Neural progenitor cell (in vitro differentiated cells): ENCODE data around the gene IER5L. TPM values are rescaled to one million over a fixed set of nuclear protein-coding genes. Genes with fewer than 3 reads are reported as not detected.

Experiments
- DNase-seq: peaks from one replicate; pipeline ENCODE4 v3.0.0-alpha.2; 2016; ENCODE audit warnings: low spot score
- H2AFZ ChIP-seq: fragments of 200-600 bp; sonication (generic); replicated peaks from 2 replicates; pipeline ENCODE4 v1.6.1; 2016; ENCODE audit warnings: antibody characterized with exemption
- H3F3A ChIP-seq: fragments of 200-600 bp; sonication (generic); 2 replicates; pipeline ENCODE4 v1.6.1; 2016; ENCODE audit warnings: antibody characterized with exemption, low read depth
- H3K27ac ChIP-seq: fragments of 200-600 bp; sonication (generic); 2 replicates; pipeline ENCODE4 v1.5.1; 2016; ENCODE audit warnings: mild to moderate bottlenecking
- H3K27me3 ChIP-seq: fragments of 200-600 bp; sonication (generic); 2 replicates; pipeline ENCODE4 v1.6.1; 2016; ENCODE audit warnings: mild to moderate bottlenecking, moderate library complexity
- H3K36me3 ChIP-seq: fragments of 200-600 bp; sonication (generic); 2 replicates; pipeline ENCODE4 v1.5.1; 2016
- H3K4me1 ChIP-seq: fragments of 200-600 bp; sonication (generic); 2 replicates; pipeline ENCODE4 v1.6.1; 2016; ENCODE audit warnings: mixed run types
- H3K4me2 ChIP-seq: fragments of 200-600 bp; sonication (generic); 2 replicates; pipeline ENCODE4 v1.6.1; 2016
- H3K4me3 ChIP-seq: fragments of 200-600 bp; sonication (generic); 2 replicates; pipeline ENCODE4 v1.5.1; 2016
- H3K79me2 ChIP-seq: fragments of 200-600 bp; sonication (generic); 2 replicates; pipeline ENCODE4 v1.6.1; 2016; ENCODE audit warnings: low read depth
- H3K9ac ChIP-seq: fragments of 200-600 bp; sonication (generic); 2 replicates; pipeline ENCODE4 v1.6.1; 2016
- H3K9me3 ChIP-seq: fragments of 200-600 bp; sonication (generic); 2 replicates; pipeline ENCODE4 v1.5.1; 2016; ENCODE audit warnings: low read depth
- H4K20me1 ChIP-seq: fragments of 200-600 bp; sonication (generic); 2 replicates; pipeline ENCODE4 v1.6.1; 2016; ENCODE audit warnings: low read depth
- H3K27ac Mint-ChIP-seq: 3 replicates; pipeline ENCODE4 v1.8.0; 2021; ENCODE audit warnings: mixed read lengths
- H3K27me3 Mint-ChIP-seq: 2 replicates; pipeline ENCODE4 v1.8.0; 2022; ENCODE audit warnings: low read depth, mild to moderate bottlenecking, inconsistent platforms, moderate library complexity, mixed read lengths; ENCODE audit not compliant: insufficient read depth
- H3K36me3 Mint-ChIP-seq: 3 replicates; pipeline ENCODE4 v1.8.0; 2021; ENCODE audit warnings: mixed read lengths
- H3K4me1 Mint-ChIP-seq: 3 replicates; pipeline ENCODE4 v1.8.0; 2021; ENCODE audit warnings: mixed read lengths
- H3K4me3 Mint-ChIP-seq: 3 replicates; pipeline ENCODE4 v1.8.0; 2021; ENCODE audit warnings: mild to moderate bottlenecking, moderate library complexity, mixed read lengths
- H3K9me3 Mint-ChIP-seq: 3 replicates; pipeline ENCODE4 v1.8.0; 2020; ENCODE audit warnings: mixed read lengths
- EZH2 ChIP-seq: fragments of 200-600 bp; sonication (generic); IDR thresholded peaks from 2 replicates; pipeline ENCODE4 v1.6.1; 2017; ENCODE audit warnings: antibody characterized with exemption, mild to moderate bottlenecking, moderate library complexity
- EZH2phosphoT487 ChIP-seq: fragments of 200-600 bp; sonication (generic); IDR thresholded peaks from 2 replicates; pipeline ENCODE4 v1.6.1; 2017; ENCODE audit warnings: antibody characterized with exemption
- total RNA-seq: library from RNA; depleted of rRNA; stranded (reverse); fragments of >200 nt; gene quantifications from 2 replicates; pipeline ENCODE4 v1.2.3, GENCODE V29; 2015; ENCODE audit warnings: low replicate concordance
- TF ChIP-seq, protein P1 (sequence below): fragments of 200-600 bp; sonication (generic); IDR thresholded peaks from 2 replicates; pipeline ENCODE4 v1.5.1; 2017; ENCODE audit warnings: antibody characterized with exemption, mild to moderate bottlenecking

Gene IER5L
- total RNA-seq, 1 donor from 2014 or later: 12.2 TPM

DNA sequence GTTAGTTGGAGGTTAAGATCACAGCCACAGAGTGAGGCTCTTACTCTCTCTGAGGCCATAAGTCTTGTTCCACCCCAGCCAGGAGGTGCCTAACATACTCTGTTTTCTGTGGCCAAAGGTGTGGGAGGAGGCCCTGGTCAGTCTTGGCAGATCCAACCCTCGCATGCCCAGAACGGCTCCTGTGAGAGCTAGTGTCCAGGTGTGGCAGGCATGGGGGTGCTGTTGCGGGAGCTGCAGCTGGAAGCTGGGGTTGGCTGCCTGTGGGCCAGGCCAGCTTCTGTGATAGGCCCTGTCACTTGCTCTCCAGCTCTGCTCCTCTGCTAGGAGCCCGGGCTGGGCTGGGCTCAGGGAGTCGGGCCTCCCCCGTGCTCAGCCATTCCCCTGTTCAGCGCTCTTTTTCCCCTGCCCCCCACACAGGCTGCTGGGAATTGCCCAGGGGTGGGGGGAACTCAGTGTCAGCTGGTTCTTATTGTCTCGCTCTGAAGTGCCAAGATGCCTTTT lies 31.6 kb downstream of the IER5L start:
- Histone ChIP-seq H3K79me2 (peaks cover 25% of the 10 kb centered on the region), H3K36me3 (no peaks in the 10 kb centered on the region), H3K9me3 (no peaks in the 10 kb centered on the region), H3F3A (peaks cover 16% of the 10 kb centered on the region), H4K20me1 (peaks cover 24% of the 10 kb centered on the region), H3K27me3 (no peaks in the 10 kb centered on the region), H3K4me1 (peaks cover 34% of the 10 kb centered on the region), H2AFZ (no peak overlapping the region), H3K4me2 (no peak overlapping the region), H3K27ac (peak overlapping the region; percentile 19), H3K4me3 (no peak overlapping the region), H3K9ac (no peak overlapping the region)
- peaks cover 50% of the 10 kb centered on the region for H3K4me1 Mint-ChIP-seq
- peak overlapping the region; percentile 89 for H3K27ac Mint-ChIP-seq
- no peak for DNase-seq
- peaks cover 17% of the 10 kb centered on the region for H3K36me3 Mint-ChIP-seq
- H3K9me3 Mint-ChIP-seq: no peaks in the 10 kb centered on the region
- H3K4me3 Mint-ChIP-seq: no peak overlapping the region
- TF ChIP-seq EZH2 (no peak), EZH2phosphoT487 (no peak)
- TF ChIP-seq, protein P1, sequence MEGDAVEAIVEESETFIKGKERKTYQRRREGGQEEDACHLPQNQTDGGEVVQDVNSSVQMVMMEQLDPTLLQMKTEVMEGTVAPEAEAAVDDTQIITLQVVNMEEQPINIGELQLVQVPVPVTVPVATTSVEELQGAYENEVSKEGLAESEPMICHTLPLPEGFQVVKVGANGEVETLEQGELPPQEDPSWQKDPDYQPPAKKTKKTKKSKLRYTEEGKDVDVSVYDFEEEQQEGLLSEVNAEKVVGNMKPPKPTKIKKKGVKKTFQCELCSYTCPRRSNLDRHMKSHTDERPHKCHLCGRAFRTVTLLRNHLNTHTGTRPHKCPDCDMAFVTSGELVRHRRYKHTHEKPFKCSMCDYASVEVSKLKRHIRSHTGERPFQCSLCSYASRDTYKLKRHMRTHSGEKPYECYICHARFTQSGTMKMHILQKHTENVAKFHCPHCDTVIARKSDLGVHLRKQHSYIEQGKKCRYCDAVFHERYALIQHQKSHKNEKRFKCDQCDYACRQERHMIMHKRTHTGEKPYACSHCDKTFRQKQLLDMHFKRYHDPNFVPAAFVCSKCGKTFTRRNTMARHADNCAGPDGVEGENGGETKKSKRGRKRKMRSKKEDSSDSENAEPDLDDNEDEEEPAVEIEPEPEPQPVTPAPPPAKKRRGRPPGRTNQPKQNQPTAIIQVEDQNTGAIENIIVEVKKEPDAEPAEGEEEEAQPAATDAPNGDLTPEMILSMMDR: no peak
- peaks cover 14% of the 10 kb centered on the region for H3K27me3 Mint-ChIP-seq

DNA sequence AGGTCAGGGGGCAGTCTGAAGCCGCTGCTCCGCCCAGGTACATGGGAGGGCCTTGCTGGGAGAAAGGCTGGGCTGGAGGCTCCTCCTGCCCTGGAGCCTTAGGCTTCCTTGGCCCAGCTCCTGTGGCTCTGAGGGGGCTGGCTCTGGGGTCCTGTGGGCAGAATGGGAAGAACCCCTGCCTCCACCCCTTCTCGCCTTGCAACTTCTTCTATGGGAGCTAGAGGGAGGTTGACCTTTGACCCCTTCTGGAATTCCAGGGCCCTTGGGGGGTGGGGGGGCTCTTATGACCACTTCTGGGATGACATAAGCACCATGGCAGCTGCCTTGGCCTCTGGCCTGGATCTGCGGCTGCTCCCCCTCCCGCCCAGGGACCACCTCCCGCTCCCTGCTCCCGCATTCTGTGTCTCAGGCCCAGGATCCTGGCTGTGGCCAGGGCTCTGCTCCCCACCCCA lies 32.2 kb downstream of the IER5L start:
- H3K27me3 ChIP-seq: no peaks in the 10 kb centered on the region
- no peak overlapping the region for H3K9ac ChIP-seq
- H3K36me3 ChIP-seq: no peaks in the 10 kb centered on the region
- Mint-ChIP-seq H3K27me3 (peaks cover 17% of the 10 kb centered on the region), H3K4me1 (peaks cover 56% of the 10 kb centered on the region), H3K27ac (peak overlapping the region; percentile 89), H3K9me3 (no peaks in the 10 kb centered on the region), H3K36me3 (peaks cover 13% of the 10 kb centered on the region), H3K4me3 (no peak overlapping the region)
- no peak overlapping the region for H3K4me3 ChIP-seq
- peaks cover 22% of the 10 kb centered on the region for H3F3A ChIP-seq
- H3K79me2 ChIP-seq: peaks cover 31% of the 10 kb centered on the region
- no peak for TF ChIP-seq EZH2phosphoT487
- TF ChIP-seq, protein P1: no peak
- TF ChIP-seq EZH2: no peak
- peaks cover 41% of the 10 kb centered on the region for H3K4me1 ChIP-seq
- H4K20me1 ChIP-seq: peaks cover 24% of the 10 kb centered on the region
- H3K9me3 ChIP-seq: no peaks in the 10 kb centered on the region
- no peak overlapping the region for H2AFZ ChIP-seq
- H3K27ac ChIP-seq: peak overlapping the region; percentile 83
- peak; percentile 70 for DNase-seq
- H3K4me2 ChIP-seq: peak overlapping the region; percentile 31

DNA sequence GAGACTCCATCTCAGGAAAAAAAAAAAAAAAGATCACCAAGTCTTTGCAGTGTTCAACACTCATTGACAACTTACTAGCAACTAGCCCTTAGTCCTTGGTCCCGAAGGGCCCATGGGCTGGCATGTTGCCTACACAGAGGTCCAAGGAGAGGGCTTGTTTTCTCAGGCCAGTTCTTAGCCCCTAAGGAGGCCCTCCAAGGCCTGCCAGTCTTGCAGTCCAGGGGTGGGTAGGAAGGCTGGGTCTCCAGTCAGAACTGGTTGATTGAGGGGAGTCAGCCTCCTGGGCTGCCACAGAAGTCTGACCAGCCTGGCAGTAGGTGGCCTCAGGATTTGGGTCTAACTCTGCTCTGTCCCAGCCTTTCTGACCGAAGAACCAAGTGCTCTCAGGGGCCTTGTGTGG lies 32.7 kb downstream of the IER5L start:
- peaks cover 46% of the 10 kb centered on the region for H3K4me1 ChIP-seq
- H3K9me3 ChIP-seq: no peaks in the 10 kb centered on the region
- peaks cover 33% of the 10 kb centered on the region for H3K79me2 ChIP-seq
- H3K36me3 ChIP-seq: no peaks in the 10 kb centered on the region
- H3K4me3 ChIP-seq: no peak overlapping the region
- Mint-ChIP-seq H3K36me3 (peaks cover 13% of the 10 kb centered on the region), H3K9me3 (no peaks in the 10 kb centered on the region), H3K27ac (peak overlapping the region; percentile 42), H3K4me3 (no peak overlapping the region), H3K27me3 (peaks cover 17% of the 10 kb centered on the region), H3K4me1 (peaks cover 60% of the 10 kb centered on the region)
- H3K9ac ChIP-seq: no peak overlapping the region
- no peak for TF ChIP-seq EZH2phosphoT487
- TF ChIP-seq, protein P1: no peak
- TF ChIP-seq EZH2: no peak
- H3F3A ChIP-seq: peaks cover 27% of the 10 kb centered on the region
- H4K20me1 ChIP-seq: peaks cover 24% of the 10 kb centered on the region
- peak overlapping the region; percentile 83 for H3K27ac ChIP-seq
- DNase-seq: no peak
- peak overlapping the region; percentile 31 for H3K4me2 ChIP-seq
- H3K27me3 ChIP-seq: no peaks in the 10 kb centered on the region
- H2AFZ ChIP-seq: no peak overlapping the region
